GM12878 (cell line): ENCODE results near the gene TEKT1. TPM values are rescaled to one million over a fixed set of nuclear protein-coding genes. Genes with fewer than 3 reads are reported as not detected.

Experiments used
- ATAC-seq: fragments of 200-7000 bp; cut with Tn5 transposase; 3 replicates; pipeline ENCODE4 v1.9.1; 2020; ENCODE audit warnings: mild to moderate bottlenecking, moderate library complexity
- BruUV-seq: library from RNA; stranded (reverse); fragments of 400-500 nt; replicated peaks from 2 replicates; lab custom pipeline; 2021; lab: Mats Ljungman, UMichigan
- CTCF ChIA-PET: fragments of 300-600 bp; sonication (Branson Sonifier 250); formaldehyde crosslinking; extraction: SDS; loops from one replicate; lab custom pipeline; 2021; ENCODE audit warnings: inconsistent platforms; lab: Yijun Ruan, JAX
- POLR2A ChIA-PET: fragments of 350-600 bp; formaldehyde crosslinking; extraction: SDS; loops from one replicate; lab custom pipeline; 2021; ENCODE audit warnings: inconsistent platforms; lab: Charles Lee
- RAD21 ChIA-PET: fragments of 300-600 bp; sonication (Branson Sonifier 250); formaldehyde crosslinking; loops from one replicate; lab custom pipeline; 2023; ENCODE audit warnings: antibody characterized with exemption; ENCODE audit not compliant: unreplicated experiment; lab: Charles Lee
- SMC1A ChIA-PET: fragments of 300-600 bp; sonication (Branson Sonifier 250); formaldehyde crosslinking; loops from one replicate; lab custom pipeline; 2023; ENCODE audit not compliant: unreplicated experiment, uncharacterized antibody; lab: Charles Lee
- DNase-seq: peaks from one replicate; pipeline ENCODE4 v3.0.0-alpha.2; 2011; ENCODE audit warnings: low read depth, low spot score
- FAIRE-seq: peaks from 3 replicates; lab custom pipeline; 2011; peaks lifted over from hg19 to GRCh38; lab: Jason Lieb, UNC
- H2AFZ ChIP-seq: 2 replicates; pipeline ENCODE4 v1.6.0; 2011; ENCODE audit warnings: low read depth, low read length, control low read depth; ENCODE audit not compliant: control insufficient read depth
- H3K27ac ChIP-seq: 2 replicates; pipeline ENCODE4 v1.5.1; 2011; ENCODE audit warnings: control low read depth; ENCODE audit not compliant: control insufficient read depth, insufficient read depth
- H3K27me3 ChIP-seq, 2 experiments: replicated peaks in 1 of 2; 2 replicates each; pipeline versions ENCODE4 v1.6.0 to v1.6.1; 2011; ENCODE audit warnings: low read length in 1 of 2; ENCODE audit not compliant: control insufficient read depth in 2 of 2, insufficient read depth in 2 of 2
- H3K36me3 ChIP-seq, 2 experiments: 2 replicates each; pipeline ENCODE4 v1.5.1; 2011; ENCODE audit warnings: low read length in 1 of 2; ENCODE audit not compliant: control insufficient read depth in 2 of 2, insufficient read depth in 2 of 2
- H3K4me1 ChIP-seq: 2 replicates; pipeline ENCODE4 v1.6.1; 2011; ENCODE audit warnings: mild to moderate bottlenecking, low read length, moderate library complexity, mixed read lengths; ENCODE audit not compliant: control insufficient read depth, insufficient read depth
- H3K4me2 ChIP-seq: 2 replicates; pipeline ENCODE4 v1.6.0; 2011; ENCODE audit warnings: control low read depth; ENCODE audit not compliant: control insufficient read depth, insufficient read depth
- H3K4me3 ChIP-seq: fragments of 200-600 bp; sonication (generic); 2 replicates; pipeline ENCODE4 v1.5.1; 2016
- H3K79me2 ChIP-seq: 2 replicates; pipeline ENCODE4 v1.6.0; 2011; ENCODE audit warnings: low read length; ENCODE audit not compliant: control insufficient read depth, insufficient read depth
- H3K9ac ChIP-seq: 2 replicates; pipeline ENCODE4 v1.8.0; 2011; ENCODE audit warnings: low read length, control low read depth, mixed read lengths; ENCODE audit not compliant: control insufficient read depth, insufficient read depth
- H3K9me3 ChIP-seq: replicated peaks from 3 replicates; pipeline ENCODE4 v1.5.1; 2011; ENCODE audit warnings: mild to moderate bottlenecking, low read length; ENCODE audit not compliant: control insufficient read depth, insufficient read depth
- H4K20me1 ChIP-seq: 2 replicates; pipeline ENCODE4 v1.6.0; 2011; ENCODE audit not compliant: control insufficient read depth, insufficient read depth
- BCL11A ChIP-seq: IDR thresholded peaks from 2 replicates; pipeline ENCODE4 v1.6.1; 2011; ENCODE audit warnings: low read depth, low read length
- BMI1 ChIP-seq: fragments of 450-650 bp; IDR thresholded peaks from 2 replicates; pipeline ENCODE4 v1.6.1; 2016; ENCODE audit warnings: mild to moderate bottlenecking, moderate library complexity, borderline replicate concordance
- CHD4 ChIP-seq: fragments of 200-600 bp; sonication (generic); IDR thresholded peaks from 2 replicates; pipeline ENCODE4 v1.6.1; 2016; ENCODE audit warnings: mild to moderate bottlenecking
- CTCF ChIP-seq, 3 experiments: IDR thresholded peaks in 2 of 3; conservative IDR thresholded peaks in 1 of 3; 2 replicates each; pipeline ENCODE4 v1.5.1; 2011; ENCODE audit warnings: low read depth in 3 of 3, low read length in 3 of 3, mild to moderate bottlenecking in 3 of 3, control low read depth in 2 of 3, moderate library complexity in 2 of 3, inconsistent platforms in 1 of 3, mixed read lengths in 1 of 3; ENCODE audit not compliant: control insufficient read depth in 2 of 3, insufficient read depth in 1 of 3; ENCODE audit errors: extremely low read depth in 1 of 3
- EGR1 ChIP-seq, 2 experiments: IDR thresholded peaks; 1 replicate in 1 of 2; 2 replicates in 1 of 2; pipeline ENCODE4 v1.6.1; 2011 to 2012; ENCODE audit warnings: low read depth in 2 of 2, low read length in 2 of 2, borderline replicate concordance in 1 of 2, mild to moderate bottlenecking in 1 of 2, moderate library complexity in 1 of 2
- GABPA ChIP-seq: IDR thresholded peaks from 2 replicates; pipeline ENCODE4 v1.6.1; 2014; ENCODE audit warnings: antibody characterized with exemption, low read depth, mild to moderate bottlenecking, inconsistent platforms
- LARP7 ChIP-seq: fragments of 450-650 bp; IDR thresholded peaks from 2 replicates; pipeline ENCODE4 v1.6.1; 2017; ENCODE audit warnings: mild to moderate bottlenecking
- MLLT1 ChIP-seq: fragments of 450-650 bp; IDR thresholded peaks from 2 replicates; pipeline ENCODE4 v1.6.1; 2016; ENCODE audit warnings: mild to moderate bottlenecking
- NR2F1 ChIP-seq: fragments of 450-650 bp; conservative IDR thresholded peaks from 2 replicates; pipeline ENCODE4 v1.6.1; 2017; ENCODE audit warnings: mild to moderate bottlenecking
- POLR2AphosphoS5 ChIP-seq: IDR thresholded peaks from 2 replicates; pipeline ENCODE4 v1.6.1; 2011; ENCODE audit warnings: mild to moderate bottlenecking, low read length, inconsistent platforms
- POU2F2 ChIP-seq: IDR thresholded peaks from 3 replicates; pipeline ENCODE4 v1.6.1; 2011; ENCODE audit warnings: low read depth, mild to moderate bottlenecking, low read length, borderline replicate concordance
- SMARCA5 ChIP-seq: fragments of 450-650 bp; IDR thresholded peaks from 2 replicates; pipeline ENCODE4 v1.6.1; 2017; ENCODE audit warnings: mild to moderate bottlenecking
- TARDBP ChIP-seq: IDR thresholded peaks from 2 replicates; pipeline ENCODE4 v1.6.1; 2016; ENCODE audit warnings: borderline replicate concordance
- YBX1 ChIP-seq: fragments of 450-650 bp; IDR thresholded peaks from 2 replicates; pipeline ENCODE4 v1.6.1; 2016; ENCODE audit warnings: antibody characterized with exemption
- YY1 ChIP-seq: IDR thresholded peaks from 2 replicates; pipeline ENCODE4 v1.6.1; 2011; ENCODE audit warnings: low read depth, mild to moderate bottlenecking, low read length
- ZNF217 ChIP-seq: fragments of 450-650 bp; IDR thresholded peaks from 2 replicates; pipeline ENCODE4 v1.6.1; 2017; ENCODE audit warnings: antibody characterized with exemption, mild to moderate bottlenecking
- ZNF384 ChIP-seq: IDR thresholded peaks from 2 replicates; pipeline ENCODE4 v1.6.1; 2012; ENCODE audit warnings: low read depth, mild to moderate bottlenecking, low read length, improper control_type of control experiment, borderline replicate concordance
- WGBS: methylation state at CpG from one replicate; pipeline ENCODE4 v1.1.6; 2016; ENCODE audit warnings: low lambda C conversion rate; ENCODE audit not compliant: insufficient replicate concordance, insufficient coverage; ENCODE audit errors: missing lambda C conversion rate; 5-methylcytosine and 5-hydroxymethylcytosine counted together
- in situ Hi-C: fragments of 300-500 bp; cut with MboI; formaldehyde crosslinking; loops from 9 replicates; pipeline ENCODE4 v1.14.3; 2018; ENCODE audit warnings: mixed read lengths
- intact Hi-C: fragments of 100-400 bp; cut with micrococcal nuclease; formaldehyde crosslinking; loops from one replicate; pipeline ENCODE4 v1.14.2; 2022; ENCODE audit not compliant: unreplicated experiment
- polyA plus RNA-seq, 11 experiments: library from polyadenylated mRNA; depleted of rRNA in 4 of 11; unstranded in 6 of 11; stranded (reverse) in 5 of 11; fragments of >200 nt; fragmentation: Nextera tagmentation in 4 of 11; fragmentation: Illumina TruSeq in 1 of 11; extraction: Ambion mirVana in 4 of 11; extraction: Trizol in 1 of 11; gene quantifications; 1 replicate in 1 of 11; 2 replicates in 10 of 11; pipeline versions ENCODE4 v1.2.1 to v1.2.3, GENCODE V29; 2011 to 2016; ENCODE audit warnings: inconsistent platforms in 2 of 11, missing spikeins in 2 of 11, low read depth in 1 of 11
- total RNA-seq, 4 experiments: library from RNA; depleted of rRNA in 3 of 4; stranded (reverse); fragments of >200 nt in 3 of 4; fragmentation: Illumina TruSeq in 1 of 4; extraction: Trizol in 1 of 4; gene quantifications; 2 replicates each; pipeline versions ENCODE4 v1.2.1 to v1.2.3, GENCODE V29; 2013 to 2021
- TF ChIP-seq, protein P1 (sequence below): fragments of 450-650 bp; conservative IDR thresholded peaks from 2 replicates; pipeline ENCODE4 v1.6.1; 2017; ENCODE audit warnings: mild to moderate bottlenecking, moderate library complexity
- TF ChIP-seq, protein P2 (sequence below): fragments of 450-650 bp; IDR thresholded peaks from 2 replicates; pipeline ENCODE4 v1.6.1; 2014; ENCODE audit warnings: mild to moderate bottlenecking

The TEKT1 gene
- total and polyA plus RNA-seq, 10 of the 15 experiments (the other 5 are each of a cell fraction or from before 2014, with no cell fraction given) = not detected

- TF ChIP-seq, protein P1, sequence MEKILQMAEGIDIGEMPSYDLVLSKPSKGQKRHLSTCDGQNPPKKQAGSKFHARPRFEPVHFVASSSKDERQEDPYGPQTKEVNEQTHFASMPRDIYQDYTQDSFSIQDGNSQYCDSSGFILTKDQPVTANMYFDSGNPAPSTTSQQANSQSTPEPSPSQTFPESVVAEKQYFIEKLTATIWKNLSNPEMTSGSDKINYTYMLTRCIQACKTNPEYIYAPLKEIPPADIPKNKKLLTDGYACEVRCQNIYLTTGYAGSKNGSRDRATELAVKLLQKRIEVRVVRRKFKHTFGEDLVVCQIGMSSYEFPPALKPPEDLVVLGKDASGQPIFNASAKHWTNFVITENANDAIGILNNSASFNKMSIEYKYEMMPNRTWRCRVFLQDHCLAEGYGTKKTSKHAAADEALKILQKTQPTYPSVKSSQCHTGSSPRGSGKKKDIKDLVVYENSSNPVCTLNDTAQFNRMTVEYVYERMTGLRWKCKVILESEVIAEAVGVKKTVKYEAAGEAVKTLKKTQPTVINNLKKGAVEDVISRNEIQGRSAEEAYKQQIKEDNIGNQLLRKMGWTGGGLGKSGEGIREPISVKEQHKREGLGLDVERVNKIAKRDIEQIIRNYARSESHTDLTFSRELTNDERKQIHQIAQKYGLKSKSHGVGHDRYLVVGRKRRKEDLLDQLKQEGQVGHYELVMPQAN = no peak
- TF ChIP-seq YBX1 (no peak), BCL11A (no peak)
Observed at GRCh38 chr17:6862122-6862521, 30.6 kb upstream of the TEKT1 start (continued).

- intact Hi-C loops = no loop called here
- Histone ChIP-seq H3K27ac (no peak overlapping the region), H3K36me3 (no peaks in the 10 kb centered on the region), H3K4me3 (0 out of 2 replicates have a peak overlapping the region, but pooled peaks have one; percentile 22), H3K27me3 (no peaks in the 10 kb centered on the region), H3K79me2 (peaks cover 2% of the 10 kb centered on the region), H3K9ac (no peak overlapping the region), H3K4me2 (no peak overlapping the region), H3K4me1 (no peaks in the 10 kb centered on the region), H2AFZ (no peak overlapping the region), H4K20me1 (no peaks in the 10 kb centered on the region), H3K9me3 (no peaks in the 10 kb centered on the region; the same call in 1 of the 3 replicates)
- 20% methylated on average over 2 of the region's 2 CpGs for WGBS
- no peak for DNase-seq
- SMC1A ChIA-PET = interaction anchor here (1.9 kb wide), 1 partner anchor 11 kb away, joined by 5 read pairs; no protein-coding TSS in a partner anchor
- no peak for FAIRE-seq
- in situ Hi-C loops = no loop called here
- ATAC-seq = no peak
- POLR2A ChIA-PET = no interaction called here
- BruUV-seq = no TSS peak
- RAD21 ChIA-PET = no interaction called here
- CTCF ChIA-PET = no interaction called here
- TF ChIP-seq EGR1 (IDR thresholded peaks at IDR 0.05; ENCODE audit: borderline replicate concordance in 1 of 2, low read depth in 2 of 2, low read length in 2 of 2) = no peak
- TF ChIP-seq POLR2AphosphoS5 = no peak
- no peak for TF ChIP-seq CHD4
- TF ChIP-seq, protein P2, sequence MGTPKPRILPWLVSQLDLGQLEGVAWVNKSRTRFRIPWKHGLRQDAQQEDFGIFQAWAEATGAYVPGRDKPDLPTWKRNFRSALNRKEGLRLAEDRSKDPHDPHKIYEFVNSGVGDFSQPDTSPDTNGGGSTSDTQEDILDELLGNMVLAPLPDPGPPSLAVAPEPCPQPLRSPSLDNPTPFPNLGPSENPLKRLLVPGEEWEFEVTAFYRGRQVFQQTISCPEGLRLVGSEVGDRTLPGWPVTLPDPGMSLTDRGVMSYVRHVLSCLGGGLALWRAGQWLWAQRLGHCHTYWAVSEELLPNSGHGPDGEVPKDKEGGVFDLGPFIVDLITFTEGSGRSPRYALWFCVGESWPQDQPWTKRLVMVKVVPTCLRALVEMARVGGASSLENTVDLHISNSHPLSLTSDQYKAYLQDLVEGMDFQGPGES = no peak
- no peak for TF ChIP-seq LARP7
- no peak for TF ChIP-seq ZNF384
- no peak for TF ChIP-seq NR2F1
- TF ChIP-seq POU2F2 = no peak
- no peak for TF ChIP-seq TARDBP
- TF ChIP-seq BMI1 = no peak
- no peak for TF ChIP-seq MLLT1
- no peak for TF ChIP-seq YY1
- no peak for TF ChIP-seq ZNF217
- no peak for TF ChIP-seq CTCF (IDR thresholded peaks at IDR 0.05 in 2 of 3, conservative IDR thresholded peaks at IDR 0.05 in 1 of 3; ENCODE audit: control insufficient read depth in 2 of 3, extremely low read depth in 1 of 3, insufficient read depth in 1 of 3, low read depth in 3 of 3, low read length in 3 of 3)
- TF ChIP-seq SMARCA5 = no peak
- TF ChIP-seq GABPA = no peak
Observed at GRCh38 chr17:6857904-6858303, 26.4 kb upstream of the TEKT1 start.
